GM12864 (cell line): Measurements from ENCODE around the gene SZRD1.
A peak's percentile ranks its signal among the peaks of the same experiment; 100 is the strongest.
"Not testable (repeated sequence)": the region's sequence is repeated elsewhere in the genome, so short reads cannot be mapped to it uniquely, and the experiment has no call there.

Source experiments
- DNase-seq: peaks from one replicate; pipeline ENCODE4 v3.0.0-alpha.2; 2011; ENCODE audit warnings: low read depth
- H3K4me3 ChIP-seq: 2 replicates; pipeline ENCODE4 v1.5.1; 2011; ENCODE audit warnings: mild to moderate bottlenecking, low read depth, low read length, control low read depth
- CTCF ChIP-seq: IDR thresholded peaks from 2 replicates; pipeline ENCODE4 v1.5.1; 2011; ENCODE audit warnings: low read depth, mild to moderate bottlenecking, moderate library complexity, low read length, control low read depth, inconsistent platforms; ENCODE audit errors: missing control alignments

Gene SZRD1

DNA sequence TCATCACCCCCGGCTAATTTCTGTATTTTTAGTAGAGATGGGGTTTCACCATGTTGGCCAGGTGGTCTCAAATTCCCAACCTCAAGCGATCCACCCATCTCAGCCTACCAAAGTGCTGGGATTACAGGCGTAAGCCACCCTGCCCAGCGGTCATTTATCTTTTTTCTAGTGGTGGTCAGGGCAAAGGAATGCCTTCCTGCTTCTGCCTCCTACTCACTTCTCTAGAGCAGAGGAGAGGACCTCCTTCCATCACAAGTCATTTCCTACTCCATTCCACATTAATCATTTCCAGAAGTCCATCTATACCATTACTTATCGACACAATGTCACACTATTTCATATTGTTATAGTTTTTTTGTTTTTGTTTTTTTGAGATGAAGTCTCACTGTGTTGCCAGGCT lies 28.1 kb upstream of the SZRD1 start:
- DNase-seq: no peak
- TF ChIP-seq CTCF: no peak
- H3K4me3 ChIP-seq: no peak overlapping the region

DNA sequence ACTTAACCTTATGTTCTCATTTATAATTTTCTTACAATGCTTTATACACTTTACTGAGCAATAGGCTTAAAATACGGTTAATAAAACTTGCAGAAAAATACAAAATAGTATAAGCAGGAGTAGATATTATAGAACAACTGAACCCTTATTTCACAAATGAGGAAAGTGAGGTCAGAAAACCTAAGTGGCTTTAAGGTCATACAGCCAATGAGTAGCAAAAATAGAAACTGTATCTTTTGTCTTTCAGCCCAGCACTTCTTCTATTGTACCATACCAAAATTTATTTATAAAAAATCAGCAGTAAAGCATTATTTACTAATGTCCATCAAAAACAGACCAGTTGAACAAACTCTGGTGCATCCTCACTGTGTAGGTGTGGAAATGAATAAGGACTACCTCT lies 26.4 kb upstream of the SZRD1 start:
- no peak overlapping the region for H3K4me3 ChIP-seq
- no peak for DNase-seq
- TF ChIP-seq CTCF: no peak

DNA sequence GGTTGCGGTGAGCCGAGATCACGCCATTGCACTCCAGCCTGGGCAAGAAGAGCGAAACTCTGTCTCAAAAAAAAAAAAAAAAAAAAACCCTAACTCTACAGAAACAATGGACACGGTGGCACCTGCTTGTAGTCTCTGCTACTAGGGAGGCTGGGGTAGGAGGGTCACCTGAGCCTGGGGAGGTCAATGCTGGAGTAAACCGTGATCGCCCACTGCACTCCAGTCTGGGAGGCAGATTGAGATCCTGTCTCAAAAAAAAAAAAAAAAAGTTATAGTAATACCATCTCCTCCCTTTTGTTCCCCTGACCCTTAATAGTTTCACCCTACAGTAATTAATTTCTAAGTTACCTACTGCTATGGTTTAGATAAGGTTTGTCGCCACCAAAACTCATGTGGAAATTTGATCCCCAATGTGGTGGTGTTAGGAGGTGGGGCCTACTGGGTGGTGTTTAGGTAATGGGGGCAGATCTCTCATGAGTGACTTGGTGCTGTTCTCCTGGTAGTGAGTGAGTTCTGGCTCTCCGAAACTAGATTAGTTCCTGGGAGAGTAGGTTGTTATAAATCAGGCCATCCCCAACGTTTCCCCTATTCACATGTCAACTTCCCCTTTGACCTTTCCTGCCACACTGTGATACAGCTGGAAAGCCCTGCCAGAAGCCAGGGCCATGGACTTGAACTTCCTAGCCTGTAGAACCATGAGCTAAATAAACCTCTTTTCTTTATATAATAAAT lies 24.5 kb upstream of the SZRD1 start:
- no peak overlapping the region for H3K4me3 ChIP-seq
- no peak for DNase-seq
- no peak for TF ChIP-seq CTCF

DNA sequence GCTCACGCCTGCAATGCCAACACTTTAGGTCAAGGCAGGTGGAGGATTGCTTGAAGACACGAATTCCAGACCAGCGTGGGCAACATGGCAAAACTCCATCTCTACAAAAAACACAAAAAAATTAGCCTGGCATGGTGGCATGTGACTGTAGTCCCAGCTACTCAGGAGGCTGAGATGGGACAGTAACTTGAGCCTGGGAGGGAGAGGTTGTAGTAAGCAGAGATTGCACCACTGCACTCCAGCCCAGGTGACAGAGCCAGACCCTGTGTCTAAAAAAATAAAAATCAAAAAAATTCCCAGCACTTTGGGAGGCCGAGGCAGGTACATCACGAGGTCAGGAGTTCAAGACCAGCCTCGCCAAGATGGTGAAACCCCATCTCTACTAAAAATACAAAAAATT lies 23.8 kb upstream of the SZRD1 start:
- DNase-seq: not testable (repeated sequence)

DNA sequence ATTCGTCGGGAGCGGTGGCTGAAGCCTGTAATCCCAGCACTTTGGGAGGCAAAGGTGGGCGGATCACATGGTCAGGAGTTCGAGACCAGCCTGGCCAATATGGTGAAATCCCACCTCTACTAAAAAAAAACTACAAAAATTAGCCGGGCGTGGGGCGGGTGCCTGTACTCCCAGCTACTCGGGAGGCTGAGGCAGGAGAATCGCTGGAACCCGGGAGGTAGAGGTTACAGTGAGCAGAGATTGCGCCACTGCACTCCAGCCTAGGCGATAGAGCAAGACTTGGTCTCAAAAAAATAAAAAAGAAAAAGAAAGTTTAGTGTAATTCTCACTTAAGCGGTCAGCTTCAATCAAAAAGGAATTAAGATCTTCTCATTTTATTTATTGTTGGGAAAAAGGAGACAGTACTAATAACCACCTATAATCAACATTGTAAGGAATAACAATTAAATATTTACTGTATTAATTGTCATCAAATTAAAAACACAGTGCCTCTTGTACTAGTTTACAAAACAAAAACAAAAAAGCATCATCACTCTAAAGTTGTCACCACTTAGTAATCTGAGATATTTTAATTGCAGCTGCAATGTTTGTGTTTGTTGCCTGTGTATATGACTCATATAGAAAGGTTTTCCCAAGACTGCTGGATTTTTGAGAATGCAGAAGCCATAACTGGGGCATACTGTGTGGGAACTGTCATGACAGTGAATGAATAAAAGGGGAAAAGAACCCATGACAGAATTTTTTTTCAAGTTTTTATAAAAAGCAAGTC lies 18.4 kb upstream of the SZRD1 start:
- no peak for TF ChIP-seq CTCF
- DNase-seq: no peak
- H3K4me3 ChIP-seq: no peak overlapping the region

More for the DNA sequence above, 23.8 kb upstream of the SZRD1 start:
- not testable (repeated sequence) for H3K4me3 ChIP-seq

- DNase-seq: no peak
- TF ChIP-seq CTCF: no peak
- no peak overlapping the region for H3K4me3 ChIP-seq
Measured at GRCh38 chr1:16349847-16350406, 17.1 kb upstream of the SZRD1 start.

DNA sequence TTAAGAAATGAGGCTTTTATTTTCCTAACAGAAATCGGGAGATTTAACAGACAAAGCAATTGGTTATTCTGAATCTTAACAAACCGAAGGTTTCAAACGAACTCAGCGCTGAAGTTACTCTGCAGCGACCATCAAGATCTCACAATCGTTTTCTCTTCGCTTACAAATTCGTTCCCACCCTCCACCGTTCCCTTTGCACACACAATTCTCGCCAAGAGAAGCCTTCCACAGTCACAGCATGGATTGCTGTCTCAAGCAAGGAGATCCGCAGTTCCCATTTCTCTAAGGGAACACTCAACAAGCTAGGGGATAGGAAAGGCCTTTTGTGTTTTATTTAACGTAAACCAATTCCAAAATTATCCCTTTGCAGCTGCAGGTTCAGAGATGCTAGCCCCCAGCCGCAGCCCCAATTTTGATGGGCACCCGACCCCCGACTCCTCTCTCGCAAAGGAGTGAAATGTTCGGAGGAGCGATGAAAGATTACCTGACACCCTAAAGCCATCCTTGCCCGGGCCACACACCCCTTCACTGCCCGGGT lies 15.5 kb upstream of the SZRD1 start:
- no peak for TF ChIP-seq CTCF

More for the DNA sequence above, 15.5 kb upstream of the SZRD1 start:
- peak overlapping the region; percentile 99 for H3K4me3 ChIP-seq
- DNase-seq: no peak
